ENCODE results near the gene ERLIN1. TPM values are rescaled to one million over a fixed set of nuclear protein-coding genes. Genes with fewer than 3 reads are reported as not detected.

ERLIN1 gene
- 10 to 100 TPM; 18.1 to 23.8 TPM for total RNA-seq

DNA sequence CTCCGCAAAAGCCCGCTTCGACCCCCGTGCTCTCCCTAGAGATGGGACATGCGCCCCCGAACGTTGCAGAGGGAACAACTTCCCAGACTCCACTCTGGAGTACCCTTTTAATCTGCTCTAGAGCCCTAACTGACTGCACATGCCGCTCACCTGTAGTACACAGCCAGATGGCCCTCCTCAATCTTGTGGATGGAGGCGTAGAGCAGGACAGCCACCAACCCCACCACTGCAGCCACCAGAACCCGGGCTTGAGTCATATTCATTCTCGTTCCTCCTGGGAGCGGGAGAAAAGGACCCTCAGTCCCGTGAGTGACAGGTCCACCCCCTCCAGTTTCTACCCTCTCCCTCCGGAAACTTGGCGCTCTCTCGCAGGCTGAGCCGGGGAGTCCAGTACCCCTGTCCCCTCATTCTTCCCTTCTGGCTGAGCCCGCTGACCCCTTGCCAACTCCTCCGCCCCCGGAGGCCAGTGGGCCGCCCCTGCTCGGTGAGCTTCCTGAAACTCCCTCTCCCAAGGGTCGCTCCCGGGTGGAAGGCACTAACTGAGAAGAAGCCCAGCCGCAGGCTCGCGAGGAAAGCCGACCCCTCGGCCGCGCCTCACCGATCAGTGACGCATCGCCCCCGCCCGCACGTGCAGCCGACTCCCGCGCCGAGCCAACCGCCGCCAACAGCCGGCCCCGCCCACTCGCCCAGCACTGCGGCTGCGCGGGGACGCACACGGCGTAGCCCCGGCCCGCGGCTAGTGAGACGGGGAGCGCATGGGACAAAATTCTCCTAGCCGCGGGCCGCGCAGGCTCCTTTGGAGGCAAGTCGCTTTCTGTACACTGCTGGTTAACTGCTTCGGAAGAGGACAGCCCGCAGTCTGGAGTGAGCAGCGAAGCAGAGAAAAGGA lies at the start of gene ERLIN1:
TSS of gene ERLIN1 (minus strand) at position 666 of the 889 bp plus-strand sequence. CDS start at position 263, 403 bp downstream.
- Histone ChIP-seq H3K27me3 (replicated peaks; ENCODE audit: insufficient read depth) (no peaks in the 10 kb centered on the region), H3K4me3 (peak within 1 kb of the TSS; percentile 71 to 83), H3K36me3 (no peaks in the 10 kb centered on the region), H3K4me1 (replicated peaks) (peaks cover 4% of the 10 kb centered on the region), H3K9me3 (no peaks in the 10 kb centered on the region), H3K27ac (peak within 1 kb of the TSS; percentile 76 to 81)
- intact Hi-C loops (cut with DNase I), result no loop called here
- under 1% methylated on average over 65 of the region's 65 CpGs for WGBS
- TF ChIP-seq CTCF (IDR thresholded peaks at IDR 0.05), result no peak
- peak; percentile 76 for TF ChIP-seq POLR2A (IDR thresholded peaks at IDR 0.05)
- peak; percentile 90 for TF ChIP-seq POLR2AphosphoS5 (IDR thresholded peaks at IDR 0.05)
- peak; percentile 88 for DNase-seq (ENCODE audit: low spot score)

- H3K4me1 ChIP-seq (replicated peaks), result no peaks in the 10 kb centered on the region
- no peak for DNase-seq (ENCODE audit: low spot score)
- no peak overlapping the region for H3K4me3 ChIP-seq
- no peaks in the 10 kb centered on the region for H3K9me3 ChIP-seq
- 71% methylated on average over 2 of the region's 2 CpGs for WGBS
- H3K27ac ChIP-seq, result no peak overlapping the region
- TF ChIP-seq POLR2AphosphoS5 (IDR thresholded peaks at IDR 0.05) (no peak), POLR2A (IDR thresholded peaks at IDR 0.05) (no peak), CTCF (IDR thresholded peaks at IDR 0.05) (no peak)
- H3K36me3 ChIP-seq, result no peaks in the 10 kb centered on the region
- no peaks in the 10 kb centered on the region for H3K27me3 ChIP-seq (replicated peaks; ENCODE audit: insufficient read depth)
- intact Hi-C loops (cut with DNase I), result no loop called here
These were observed 46.3 kb upstream of the ERLIN1 start for GRCh38 chr10:100232101-100232500.

GRCh38 chr10:100229819-100230422 lies 44.1 kb upstream of the ERLIN1 start:
- intact Hi-C loops (cut with DNase I), result no loop called here

DNA sequence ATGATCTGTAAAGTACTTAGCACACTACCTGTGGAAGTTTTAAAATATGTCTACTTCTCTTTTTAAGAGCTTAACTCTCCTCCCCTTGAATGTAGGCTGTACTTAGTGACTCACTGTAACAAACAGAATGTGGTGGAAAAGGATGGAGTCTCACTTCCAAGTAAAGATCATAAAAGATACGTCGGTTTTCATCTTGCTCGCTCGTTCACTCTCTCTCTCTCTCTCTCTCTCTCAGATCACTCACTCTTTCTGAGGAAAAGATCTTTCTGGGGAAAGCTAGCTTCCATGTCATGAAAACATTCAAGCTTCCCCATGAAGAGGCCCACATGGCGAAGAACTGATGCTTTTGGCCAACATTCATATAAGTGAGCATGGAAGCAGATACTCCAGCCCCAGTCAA lies 38.0 kb upstream of the ERLIN1 start:
- intact Hi-C loops (cut with DNase I), result no loop called here
- Histone ChIP-seq H3K4me1 (replicated peaks) (no peaks in the 10 kb centered on the region), H3K4me3 (no peak overlapping the region), H3K27ac (no peak overlapping the region), H3K9me3 (no peaks in the 10 kb centered on the region), H3K36me3 (peaks cover 0 to 7% of the 10 kb centered on the region in 2 donors), H3K27me3 (replicated peaks; ENCODE audit: insufficient read depth) (no peaks in the 10 kb centered on the region)
- DNase-seq (ENCODE audit: low spot score), result no peak
- TF ChIP-seq POLR2AphosphoS5 (IDR thresholded peaks at IDR 0.05) (no peak), POLR2A (IDR thresholded peaks at IDR 0.05) (no peak), CTCF (IDR thresholded peaks at IDR 0.05) (no peak)
- WGBS, result 84% methylated on average over 5 of the region's 5 CpGs

More at GRCh38 chr10:100229819-100230422, 44.1 kb upstream of the ERLIN1 start:
- TF ChIP-seq POLR2AphosphoS5 (IDR thresholded peaks at IDR 0.05), result no peak
- no peak for TF ChIP-seq CTCF (IDR thresholded peaks at IDR 0.05)
- TF ChIP-seq POLR2A (IDR thresholded peaks at IDR 0.05), result no peak
- 56% methylated on average over 21 of the region's 21 CpGs for whole genome bisulfite sequencing
- Histone ChIP-seq H3K36me3 (peaks cover 0 to 3% of the 10 kb centered on the region in 2 donors), H3K9me3 (no peaks in the 10 kb centered on the region), H3K4me1 (replicated peaks) (no peaks in the 10 kb centered on the region), H3K27ac (peak overlapping the region; percentile 64 to 76), H3K4me3 (peak overlapping the region; percentile 95), H3K27me3 (replicated peaks; ENCODE audit: insufficient read depth) (no peaks in the 10 kb centered on the region)
- no peak for DNase-seq (ENCODE audit: low spot score)

All from prostate gland (tissue), 2 donors.